Hematopoietic multipotent progenitor cell treated with erythropoietin and hydrocortisone succinate and interleukin-3 and kit ligand, for 17 days (in vitro differentiated cells): ENCODE measurements around the gene TGFB2.

Experiments used
- DNase-seq: peaks from one replicate; pipeline ENCODE4 v3.0.0-alpha.2; 2015; ENCODE audit warnings: low spot score

TGFB2 gene

DNA sequence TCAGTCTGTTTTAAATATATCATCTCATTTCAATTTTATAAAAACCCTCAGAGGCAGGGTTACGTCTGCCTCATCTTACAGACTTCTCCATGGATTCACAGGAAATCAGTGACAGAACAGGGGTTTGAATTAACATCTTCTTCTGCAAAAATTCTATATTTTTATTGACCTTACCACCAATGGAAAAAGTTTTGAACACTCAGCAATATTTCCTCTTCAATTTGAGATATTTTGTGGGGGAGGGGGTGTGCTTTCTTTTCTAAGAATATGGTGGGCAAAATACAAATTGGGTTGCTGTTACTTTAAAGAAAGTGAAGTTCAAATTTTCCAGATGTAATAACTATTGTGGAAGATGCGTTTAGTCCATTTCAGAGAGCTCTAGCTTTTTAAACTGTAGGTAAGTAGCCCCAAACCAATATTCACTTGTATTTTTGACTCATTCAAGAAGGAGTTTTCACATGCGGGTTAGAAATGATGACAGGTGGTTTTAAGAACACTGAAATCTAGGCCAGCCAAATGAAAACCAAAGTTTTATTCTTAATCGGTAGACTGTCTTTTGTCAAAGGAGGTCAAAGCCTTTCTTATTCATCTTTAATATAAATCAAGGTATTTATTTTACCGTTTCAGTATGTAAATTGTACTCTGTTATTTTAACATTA is 17.4 kb downstream of the TGFB2 start:
- no peak for DNase-seq

DNA sequence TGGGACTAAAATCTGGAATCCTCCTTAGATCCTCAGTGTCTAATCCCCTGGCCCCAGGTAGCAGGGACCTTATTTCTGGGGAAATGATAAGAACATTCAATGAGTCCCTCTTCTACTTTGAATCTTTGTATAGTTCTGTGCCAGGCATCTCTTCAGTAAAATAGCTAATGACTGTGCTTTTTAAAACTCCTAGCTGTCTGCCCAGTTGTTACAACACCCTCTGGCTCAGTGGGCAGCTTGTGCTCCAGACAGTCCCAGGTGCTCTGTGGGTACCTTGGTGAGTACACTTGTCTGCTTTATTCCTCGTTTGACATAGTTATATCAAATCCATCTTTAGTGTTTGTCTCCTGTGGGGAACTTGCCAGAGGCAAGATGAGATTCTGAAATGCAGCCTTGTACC is 18.0 kb downstream of the TGFB2 start:
- DNase-seq: no peak

DNA sequence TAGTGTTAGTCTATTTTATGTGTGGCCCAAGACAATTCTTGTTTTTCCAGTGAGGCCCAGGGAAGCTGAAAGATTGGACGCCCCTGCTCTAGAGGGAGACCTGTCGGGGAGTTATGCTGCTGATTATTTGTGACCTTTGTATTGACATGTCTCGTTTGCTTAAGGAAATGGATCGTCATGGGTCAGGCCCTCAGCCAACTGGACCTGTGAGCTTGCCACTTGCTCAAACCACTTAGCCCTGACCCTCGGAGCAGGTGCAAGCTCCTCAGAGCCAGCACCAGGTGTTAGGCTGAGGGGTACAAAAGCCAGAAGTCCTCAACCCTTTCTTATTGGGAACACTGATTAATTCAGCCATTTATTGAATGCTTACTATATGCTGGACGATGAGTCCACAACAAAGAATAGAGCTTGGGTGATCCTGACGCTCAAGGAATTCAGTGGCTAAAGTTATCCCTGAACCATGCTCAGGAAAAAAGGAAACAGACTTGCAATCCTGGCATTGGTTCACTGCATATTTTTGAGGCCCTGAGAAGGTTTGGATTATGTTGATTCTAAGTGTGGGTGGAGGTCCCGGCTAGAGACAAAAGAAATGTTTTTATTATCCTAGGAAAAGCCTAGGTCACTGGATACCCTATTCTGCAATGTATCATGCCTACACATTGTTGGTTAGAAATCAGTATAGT is 19.0 kb downstream of the TGFB2 start:
- DNase-seq: no peak

DNA sequence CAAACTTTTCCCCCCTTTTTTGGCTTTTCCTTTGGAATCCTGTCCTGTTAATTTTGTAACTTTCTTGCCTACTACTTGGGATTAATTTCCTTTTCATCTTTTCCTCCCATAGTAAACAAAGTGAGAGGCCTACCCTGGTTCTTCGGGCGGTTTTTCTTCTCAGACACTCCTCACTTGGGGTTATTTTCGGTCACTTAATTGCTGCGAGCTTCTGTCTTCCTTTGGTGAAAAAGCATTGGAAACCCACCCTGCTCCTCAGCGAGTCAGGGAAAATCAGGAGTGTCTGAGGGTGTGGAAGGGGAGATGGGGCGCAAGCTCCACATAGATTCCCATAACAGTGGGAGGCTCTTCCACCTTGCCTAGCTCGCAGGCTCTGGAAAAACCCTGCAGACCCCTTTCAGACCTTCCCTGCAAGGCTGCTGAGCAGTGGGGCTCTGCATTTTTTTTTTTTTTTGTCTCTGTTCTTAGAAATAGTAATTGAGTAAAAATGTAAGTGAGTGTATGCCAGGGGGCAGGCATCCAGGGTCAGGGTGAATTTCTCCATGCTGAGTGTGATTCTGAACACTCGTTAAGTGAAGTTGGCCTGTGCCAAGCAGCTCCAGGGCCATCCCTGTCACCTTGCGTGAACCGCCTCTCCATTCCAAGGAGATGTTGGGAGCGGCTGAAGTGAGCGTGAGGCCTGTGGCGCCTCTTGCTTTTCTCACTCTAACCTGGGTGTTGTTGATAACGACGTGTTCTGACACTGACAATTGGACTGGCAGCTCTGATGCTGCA is 20.3 kb downstream of the TGFB2 start:
- DNase-seq: no peak

DNA sequence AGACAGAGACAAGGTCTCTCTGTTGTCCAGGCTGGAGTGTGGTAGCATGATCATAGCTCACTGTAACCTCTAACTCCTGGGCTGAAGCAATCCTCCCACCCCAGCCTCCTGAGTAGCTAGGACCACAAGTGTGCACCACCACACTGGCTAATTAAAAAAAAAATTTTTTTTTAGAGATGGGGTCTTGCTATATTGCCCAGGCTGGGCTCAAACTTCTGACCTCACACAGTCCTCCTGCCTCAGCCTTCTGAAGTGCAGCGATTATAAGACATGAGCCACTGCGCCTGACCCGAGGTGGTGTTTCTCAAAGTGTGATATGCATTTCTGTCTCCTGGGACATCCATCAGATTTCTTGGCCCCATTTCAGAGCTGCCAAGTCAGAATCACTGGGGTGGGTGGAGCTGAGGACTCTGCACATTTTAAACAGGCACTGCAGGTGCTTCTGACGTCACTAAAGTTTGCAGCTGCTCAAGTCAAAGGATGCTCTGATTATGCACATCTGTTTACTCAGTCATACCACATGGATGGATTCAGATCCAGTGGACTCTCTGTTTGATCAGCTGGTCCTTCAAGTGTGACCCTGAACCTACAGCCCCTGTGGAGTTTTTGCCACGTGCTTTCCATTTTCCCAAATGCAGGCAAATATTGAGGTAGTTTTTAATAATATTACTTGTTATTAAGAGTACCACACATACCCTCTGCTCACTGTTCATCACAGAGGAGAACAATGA is 21.4 kb downstream of the TGFB2 start:
- no peak for DNase-seq

DNA sequence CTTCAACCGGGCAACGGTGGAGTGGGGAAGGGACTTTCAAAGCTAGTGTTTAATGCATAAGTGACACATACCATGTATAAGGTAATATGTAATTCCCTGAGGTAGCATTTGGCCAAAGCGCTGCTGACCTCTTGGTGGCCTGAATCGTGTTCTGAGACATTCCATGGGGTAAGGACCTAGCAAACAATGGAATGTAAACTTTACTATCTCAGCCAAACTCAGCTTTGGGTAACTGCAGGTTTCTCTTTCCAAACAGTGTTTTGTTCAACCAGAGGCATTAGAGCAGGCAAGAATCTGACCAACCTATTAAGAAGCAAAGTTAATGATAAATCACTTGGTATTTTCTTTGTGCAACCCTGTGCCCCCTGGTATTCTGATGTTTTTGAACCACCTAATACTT is 22.0 kb downstream of the TGFB2 start:
- no peak for DNase-seq

DNA sequence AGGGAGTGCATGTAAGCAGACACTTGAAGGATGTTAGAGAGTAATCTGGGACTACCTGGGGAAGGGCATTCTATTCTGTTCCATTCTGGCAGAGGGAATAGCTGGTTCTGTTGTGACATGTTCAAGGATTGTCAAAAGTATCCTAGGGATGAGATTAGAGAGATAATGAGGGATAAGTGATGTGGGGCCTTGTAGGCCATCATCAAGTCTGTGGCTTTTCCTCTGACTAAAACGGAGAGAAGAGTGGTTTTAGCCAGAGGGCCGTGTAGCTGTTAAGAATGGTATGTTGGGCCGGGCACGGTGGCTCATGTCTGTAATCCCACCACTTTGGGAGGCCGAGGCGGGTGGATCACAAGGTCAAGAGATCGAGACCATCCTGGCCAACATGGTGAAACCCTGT is 23.6 kb downstream of the TGFB2 start:
- DNase-seq: no peak

DNA sequence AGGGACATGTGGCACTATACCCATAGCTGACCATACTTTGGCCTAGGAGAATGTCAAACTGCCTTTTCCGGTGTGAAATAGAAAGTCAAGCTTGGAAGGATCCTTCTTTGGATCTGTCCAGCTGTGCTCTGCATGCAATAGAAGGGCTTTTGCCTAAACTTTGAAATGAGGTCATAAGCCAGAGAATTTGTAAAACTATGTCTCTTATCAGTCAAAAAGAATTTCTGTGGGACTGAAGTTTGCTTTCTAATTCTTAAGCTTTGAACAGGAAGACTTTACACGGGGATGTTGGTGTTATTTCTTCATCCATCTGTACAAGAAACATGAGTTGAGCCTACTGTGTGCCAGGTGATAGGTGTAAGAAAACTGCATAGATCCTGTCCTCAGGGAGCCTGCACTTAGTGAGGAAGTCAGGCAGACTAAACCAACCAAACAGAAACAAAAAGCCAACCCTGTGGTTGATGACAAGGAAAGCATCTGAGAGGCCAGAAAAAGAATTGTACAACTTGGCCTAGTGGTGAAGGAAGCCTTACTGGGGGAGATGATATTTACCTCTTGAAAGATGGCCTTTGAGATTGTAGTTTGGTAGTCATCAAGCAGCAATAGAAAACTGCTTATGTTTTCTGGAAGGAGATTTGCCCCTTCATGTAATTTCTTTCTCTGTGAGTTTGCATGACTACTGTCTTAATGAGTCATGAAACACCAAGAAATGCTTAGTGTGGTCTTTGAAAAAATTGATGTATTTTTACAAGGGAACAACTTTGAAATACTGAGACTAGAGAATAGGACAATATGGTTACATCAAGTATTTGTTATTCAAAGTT is 24.8 kb downstream of the TGFB2 start:
- DNase-seq: no peak

DNA sequence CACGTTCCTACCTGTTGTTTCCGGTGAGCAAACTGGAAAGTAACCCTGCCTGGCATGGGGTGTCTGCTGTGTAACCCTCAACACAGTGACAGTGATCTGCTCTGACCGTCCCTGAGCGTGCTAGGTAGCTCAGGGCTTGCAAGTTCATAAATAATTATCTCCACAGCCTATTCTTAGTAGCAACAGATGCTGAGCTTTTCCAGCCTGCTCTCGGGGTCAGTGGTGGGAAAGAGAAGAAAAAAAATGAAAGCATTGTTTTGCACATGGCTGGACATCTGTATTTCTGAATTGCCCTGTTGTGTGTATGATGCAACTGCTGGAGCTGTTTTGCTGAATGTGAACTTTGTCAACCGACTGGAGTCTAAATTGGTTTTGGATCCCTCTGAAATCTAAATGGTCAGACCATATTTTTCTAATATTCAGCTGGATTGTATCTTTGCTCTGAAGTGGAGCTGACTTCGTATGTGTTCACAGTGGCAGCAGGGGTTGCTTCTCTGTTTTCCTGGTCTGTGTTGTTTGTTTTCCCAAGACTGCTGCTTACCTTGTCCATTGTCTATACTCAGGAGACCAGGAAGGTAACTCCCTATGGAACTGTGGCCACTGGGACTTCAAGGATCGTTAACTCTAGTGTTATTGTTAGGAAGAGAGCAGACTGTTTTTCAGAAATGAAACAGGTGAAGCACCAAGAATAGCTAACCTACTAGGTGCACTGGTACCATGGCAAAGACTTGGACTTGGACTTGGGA is 27.0 kb downstream of the TGFB2 start:
- no peak for DNase-seq

DNA sequence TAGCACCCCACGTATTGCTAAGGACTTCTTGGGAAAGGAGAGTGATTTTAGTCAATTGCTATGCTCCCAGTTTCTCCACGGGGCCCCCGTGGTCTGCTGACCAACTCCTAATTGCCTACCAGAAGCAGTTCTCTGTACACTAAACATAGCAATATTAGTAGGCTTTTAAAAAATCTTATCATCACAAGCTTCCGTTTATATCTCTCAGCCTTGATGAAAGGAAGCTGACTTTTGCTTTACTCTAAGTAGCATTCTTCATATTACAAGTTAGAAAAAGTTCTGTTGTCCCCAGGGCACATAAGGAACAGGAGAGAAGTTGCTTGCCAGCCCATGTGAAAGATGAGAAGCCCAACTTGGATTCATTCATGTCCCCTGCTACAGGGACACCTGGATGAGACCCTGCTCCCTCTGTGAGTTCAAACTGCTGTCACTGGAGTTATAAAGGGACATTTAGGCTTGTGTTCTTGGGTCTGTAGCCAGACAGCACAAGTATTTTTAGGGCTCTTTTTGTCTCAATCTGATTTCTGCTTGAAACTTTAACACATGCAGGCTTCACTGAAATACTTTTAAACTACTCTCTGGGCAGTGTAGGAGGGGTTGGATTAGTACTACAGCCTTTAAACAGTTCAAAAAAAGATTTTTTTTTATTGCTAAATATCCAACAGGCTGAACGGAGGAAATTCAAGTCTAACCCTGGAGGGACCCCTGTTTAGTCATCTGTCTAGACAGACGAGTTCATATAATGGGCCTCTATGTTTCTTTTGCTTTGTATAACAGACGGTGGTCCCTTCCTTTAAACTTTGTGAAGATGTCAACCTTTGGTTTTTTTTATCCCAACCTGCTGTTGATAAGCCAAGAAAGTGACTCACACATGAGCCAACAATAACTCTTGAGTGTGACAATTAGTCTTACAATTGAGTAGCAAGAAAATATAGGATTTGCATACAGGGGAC is 29.5 kb downstream of the TGFB2 start:
- no peak for DNase-seq

DNA sequence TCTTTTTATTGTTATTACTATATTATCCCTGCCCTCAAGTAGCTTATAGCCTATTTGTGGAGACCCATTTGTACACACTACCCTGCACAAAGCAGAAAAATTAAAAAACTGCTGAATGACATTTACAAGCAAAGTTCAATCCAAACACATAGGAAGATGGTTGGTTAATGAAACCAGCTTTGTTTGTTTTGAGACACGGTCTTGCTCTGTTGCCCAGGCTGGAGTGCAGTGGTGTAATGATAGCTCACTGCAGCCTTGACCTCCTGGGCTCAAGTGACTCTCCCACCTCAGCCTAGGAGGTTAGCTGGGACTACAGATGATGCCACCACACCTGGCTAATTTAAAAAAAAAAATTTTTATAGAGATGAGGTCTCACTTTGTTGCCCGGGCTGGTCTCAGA is 31.6 kb downstream of the TGFB2 start:
- DNase-seq: no peak

DNA sequence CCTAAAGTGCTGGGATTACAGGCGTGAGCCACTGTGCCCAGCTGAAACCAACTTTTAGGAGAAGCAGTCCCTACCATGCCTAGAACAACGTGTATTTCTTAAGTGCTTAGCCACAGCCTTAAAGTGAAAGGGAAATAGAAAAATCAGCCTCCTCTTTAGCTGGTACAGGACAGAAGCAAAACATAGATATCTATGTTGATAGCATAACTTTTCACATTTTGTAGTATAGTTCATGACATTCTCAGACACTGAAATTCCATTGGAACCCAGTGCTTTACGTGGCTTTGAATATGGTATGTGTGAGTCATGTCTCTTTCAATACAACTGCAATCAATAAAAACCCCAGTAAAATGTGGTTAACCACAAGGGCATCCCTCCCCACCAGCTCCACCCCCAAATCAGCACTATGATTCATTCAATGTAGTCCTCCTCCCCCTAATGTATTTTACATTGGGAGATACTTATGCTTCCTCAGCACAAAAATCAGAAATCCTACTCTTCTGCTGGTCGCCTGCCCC is 32.1 kb downstream of the TGFB2 start:
- DNase-seq: no peak

DNA sequence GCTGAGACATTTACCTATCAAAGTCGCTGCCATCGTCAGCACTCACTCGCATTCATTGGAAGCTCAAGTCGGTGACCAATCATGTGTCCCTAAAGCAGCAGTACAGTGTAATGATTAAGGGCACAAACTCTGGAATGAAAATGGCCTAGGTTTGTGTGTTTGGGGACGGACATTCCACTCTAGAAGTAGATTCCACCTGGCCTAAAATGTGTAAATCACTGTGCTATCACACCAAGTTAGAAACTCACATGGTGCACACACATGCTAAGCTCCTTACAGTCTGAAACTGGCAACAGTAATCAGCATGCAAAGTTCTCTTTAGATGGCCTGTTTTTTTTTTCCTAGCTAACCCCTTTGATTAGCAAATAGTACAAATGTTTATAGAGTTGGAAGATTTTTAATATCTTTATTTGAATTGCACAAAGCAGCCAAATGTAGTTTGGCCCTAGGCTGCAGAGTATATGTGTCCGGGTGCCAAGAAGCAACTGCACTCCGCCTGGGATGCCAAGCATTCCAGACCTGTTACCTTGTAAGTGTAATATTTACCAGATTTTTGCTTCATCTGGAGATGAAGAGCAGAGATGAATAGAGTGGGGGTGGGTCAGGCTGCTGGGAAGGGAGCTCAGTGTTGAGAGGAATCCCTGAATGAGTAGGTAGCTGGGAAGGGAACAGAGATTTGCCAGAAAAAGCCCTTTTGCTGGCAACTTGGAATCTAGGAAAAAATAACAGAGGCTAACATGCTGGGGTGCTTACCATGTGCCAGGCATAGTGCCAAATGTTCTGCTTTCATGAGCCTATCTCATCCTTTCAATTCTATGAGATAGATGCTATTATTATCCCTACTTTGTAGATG is 35.2 kb downstream of the TGFB2 start:
- no peak for DNase-seq

DNA sequence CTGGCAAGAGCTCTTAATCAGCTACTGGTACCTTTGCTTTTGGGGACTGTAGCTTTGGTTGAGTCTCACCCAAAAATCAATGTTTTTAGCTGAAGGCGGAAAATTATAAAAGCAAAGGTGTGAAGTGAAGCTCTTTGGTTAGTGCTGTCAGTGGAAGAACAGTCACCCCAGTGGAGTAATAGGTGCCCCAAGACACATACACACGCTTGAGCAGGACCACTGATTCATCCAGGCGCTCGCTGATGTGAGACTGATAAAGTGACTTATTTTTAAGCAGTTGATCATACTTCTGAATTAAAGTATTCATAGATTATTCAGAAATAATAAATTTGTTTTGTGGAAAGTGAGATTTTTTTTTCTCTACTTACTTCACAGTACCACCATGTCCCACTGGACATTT is 37.1 kb downstream of the TGFB2 start:
- no peak for DNase-seq

DNA sequence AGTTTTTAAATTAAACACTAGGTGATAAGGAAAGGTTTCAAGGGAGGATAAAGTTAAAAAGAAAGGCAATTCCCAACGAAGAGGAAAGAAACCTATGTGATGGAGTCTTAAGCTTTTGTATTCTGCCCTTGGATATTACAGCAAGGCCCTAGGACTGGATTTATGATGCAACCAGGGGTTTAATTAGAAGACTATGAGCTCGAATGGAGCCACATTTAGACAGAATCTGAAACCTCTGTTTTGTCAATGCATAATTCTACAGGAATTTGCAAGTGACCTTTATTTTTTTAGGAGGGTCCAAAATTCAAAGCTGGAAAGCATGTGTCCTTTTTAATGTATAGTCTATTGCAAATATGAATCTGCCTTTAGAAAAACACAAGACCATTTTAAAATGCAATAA is 37.9 kb downstream of the TGFB2 start:
- no peak for DNase-seq

DNA sequence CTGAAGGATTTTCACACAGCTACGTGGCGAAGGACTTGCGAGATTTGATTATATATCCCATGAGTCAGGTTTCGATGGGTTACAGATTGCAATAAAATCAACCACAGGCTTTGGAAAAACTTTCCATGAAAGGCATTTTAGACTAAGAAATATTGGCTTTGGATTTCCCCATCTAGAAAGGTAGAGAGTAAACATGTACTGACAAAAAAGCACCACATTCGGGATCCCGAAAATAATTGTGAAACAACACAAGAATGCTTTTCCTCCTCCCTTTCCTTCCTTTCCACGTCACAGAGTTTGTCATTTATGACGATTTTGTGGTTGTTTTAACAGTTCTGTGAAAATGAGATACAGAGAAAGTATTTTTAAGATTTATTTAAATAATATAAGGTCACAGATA is 38.5 kb downstream of the TGFB2 start:
- no peak for DNase-seq

DNA sequence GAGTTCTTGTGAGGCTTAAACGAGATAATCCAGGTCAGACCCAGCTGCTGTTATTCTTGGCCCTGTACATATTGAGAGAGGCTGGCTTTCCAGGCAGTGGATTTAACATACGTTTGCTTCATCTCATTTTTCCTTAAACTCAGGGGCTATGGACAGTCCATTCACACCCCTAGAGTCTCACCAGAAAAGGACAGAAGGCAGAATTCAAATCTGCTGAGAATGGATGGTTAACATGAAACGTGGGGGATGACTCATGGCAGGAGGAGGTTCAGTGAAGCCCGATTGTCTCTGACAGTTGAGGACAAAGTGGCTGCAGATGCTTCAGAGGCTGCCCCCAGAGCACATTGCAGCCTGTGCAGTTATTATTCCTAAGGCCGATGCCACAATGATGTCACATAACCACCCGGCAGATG is 39.5 kb downstream of the TGFB2 start:
- no peak for DNase-seq

DNA sequence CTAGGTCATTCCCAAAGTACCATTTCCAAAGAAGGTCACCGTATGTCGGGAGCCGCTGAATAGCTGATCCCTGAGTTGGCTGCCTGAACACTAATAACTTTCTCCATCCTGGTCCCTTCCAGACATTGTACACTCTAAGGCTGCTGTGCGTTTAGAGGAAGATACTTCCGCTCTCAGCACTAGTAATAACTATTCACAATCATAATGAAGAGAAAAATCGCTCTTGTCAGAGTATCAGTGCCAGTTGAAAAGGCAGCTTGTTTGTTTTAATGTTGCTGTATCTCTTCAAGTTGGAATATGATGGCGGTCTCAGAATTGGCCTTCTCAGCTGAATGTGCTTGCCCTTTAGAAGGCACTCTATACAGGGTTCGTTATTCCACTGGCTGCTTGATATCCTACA is 43.5 kb downstream of the TGFB2 start:
- DNase-seq: no peak

DNA sequence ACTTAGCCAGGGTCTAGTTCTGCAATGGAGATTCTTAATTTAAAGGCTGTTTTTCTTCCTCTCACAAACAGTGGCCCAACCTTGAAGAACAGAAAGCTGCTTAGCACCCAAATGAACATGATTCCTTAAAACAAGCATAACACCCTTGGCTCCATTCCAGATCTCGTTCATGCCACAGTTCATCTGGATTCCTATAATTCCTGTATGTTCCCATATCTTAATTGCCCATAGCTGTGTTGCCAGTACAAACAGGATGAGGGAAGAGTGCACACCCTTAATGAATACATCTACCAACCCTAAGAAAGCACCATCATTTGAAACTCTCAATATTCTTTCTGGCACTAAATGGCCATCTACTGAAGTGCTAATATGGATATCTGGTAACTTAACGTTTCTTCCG is 45.5 kb downstream of the TGFB2 start:
- no peak for DNase-seq
